GM13976 (cell line): Measurements from ENCODE around the gene HBP1.
A peak's percentile ranks its signal among the peaks of the same experiment; 100 is the strongest.

ENCODE experiments used
- DNase-seq: peaks from one replicate; pipeline ENCODE4 v3.0.0; 2012; ENCODE audit warnings: low spot score
- in situ Hi-C: fragments of 300-500 bp; cut with MboI; formaldehyde crosslinking; loops from one replicate; pipeline ENCODE4 v1.12.0; 2022; ENCODE audit warnings: low sequenced_read_pairs, mixed read lengths, inconsistent platforms; ENCODE audit not compliant: unreplicated experiment
- TF ChIP-seq, protein P1 (sequence below): IDR thresholded peaks from 2 replicates; pipeline ENCODE4 v1.5.1; 2012; ENCODE audit warnings: borderline replicate concordance, mild to moderate bottlenecking; ENCODE audit not compliant: insufficient read depth; ENCODE audit errors: extremely low read depth, missing control alignments, control extremely low read depth

Gene HBP1, protein sequence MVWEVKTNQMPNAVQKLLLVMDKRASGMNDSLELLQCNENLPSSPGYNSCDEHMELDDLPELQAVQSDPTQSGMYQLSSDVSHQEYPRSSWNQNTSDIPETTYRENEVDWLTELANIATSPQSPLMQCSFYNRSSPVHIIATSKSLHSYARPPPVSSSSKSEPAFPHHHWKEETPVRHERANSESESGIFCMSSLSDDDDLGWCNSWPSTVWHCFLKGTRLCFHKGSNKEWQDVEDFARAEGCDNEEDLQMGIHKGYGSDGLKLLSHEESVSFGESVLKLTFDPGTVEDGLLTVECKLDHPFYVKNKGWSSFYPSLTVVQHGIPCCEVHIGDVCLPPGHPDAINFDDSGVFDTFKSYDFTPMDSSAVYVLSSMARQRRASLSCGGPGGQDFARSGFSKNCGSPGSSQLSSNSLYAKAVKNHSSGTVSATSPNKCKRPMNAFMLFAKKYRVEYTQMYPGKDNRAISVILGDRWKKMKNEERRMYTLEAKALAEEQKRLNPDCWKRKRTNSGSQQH

DNA sequence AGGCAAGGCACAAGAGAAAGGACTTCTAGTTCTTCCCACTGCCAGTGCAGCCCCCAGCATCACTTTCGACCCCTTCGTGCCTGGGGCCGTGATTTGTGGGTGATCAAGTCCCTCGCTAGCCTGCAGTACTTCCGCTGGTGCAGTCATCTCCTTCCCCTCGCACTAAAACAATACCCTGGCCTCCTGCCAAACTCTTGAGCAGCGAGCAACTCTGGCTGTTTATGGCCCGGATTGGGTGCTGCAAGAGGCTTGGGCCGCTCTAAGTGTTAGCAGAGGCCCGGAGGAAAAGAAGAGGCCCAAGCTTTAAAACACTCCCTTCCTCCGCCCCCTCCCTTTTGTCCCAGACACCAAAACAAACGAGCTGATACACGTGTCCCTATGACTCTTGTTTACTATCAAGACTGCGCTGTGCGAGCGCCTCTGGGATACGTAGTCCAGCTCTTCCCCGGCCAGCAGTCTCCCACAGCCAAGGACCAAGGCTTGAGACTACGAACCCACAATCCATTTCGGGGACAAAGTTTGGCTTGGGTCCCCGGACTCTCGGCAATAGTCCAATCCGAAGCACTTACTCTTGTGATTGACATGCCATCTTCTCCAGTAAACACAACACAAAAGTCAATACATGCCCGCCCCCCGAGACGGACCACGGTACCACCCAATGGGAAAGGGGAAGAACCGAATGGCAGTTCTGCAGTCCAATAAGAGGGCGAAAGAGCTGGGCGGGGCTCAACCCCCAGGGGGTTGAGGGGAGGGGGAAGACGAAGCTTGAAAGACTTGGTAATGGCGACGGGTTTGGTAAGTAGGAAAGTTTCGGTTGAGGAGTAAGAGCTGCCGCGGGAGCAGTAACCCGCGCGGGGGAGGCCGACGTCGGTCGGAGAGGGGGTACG lies at the start of gene HBP1:
TSS of gene HBP1 (plus strand) at position 771 of the 887 bp plus-strand sequence. CDS start 10,891 bp downstream, outside the sequence.
- TF ChIP-seq, protein P1, sequence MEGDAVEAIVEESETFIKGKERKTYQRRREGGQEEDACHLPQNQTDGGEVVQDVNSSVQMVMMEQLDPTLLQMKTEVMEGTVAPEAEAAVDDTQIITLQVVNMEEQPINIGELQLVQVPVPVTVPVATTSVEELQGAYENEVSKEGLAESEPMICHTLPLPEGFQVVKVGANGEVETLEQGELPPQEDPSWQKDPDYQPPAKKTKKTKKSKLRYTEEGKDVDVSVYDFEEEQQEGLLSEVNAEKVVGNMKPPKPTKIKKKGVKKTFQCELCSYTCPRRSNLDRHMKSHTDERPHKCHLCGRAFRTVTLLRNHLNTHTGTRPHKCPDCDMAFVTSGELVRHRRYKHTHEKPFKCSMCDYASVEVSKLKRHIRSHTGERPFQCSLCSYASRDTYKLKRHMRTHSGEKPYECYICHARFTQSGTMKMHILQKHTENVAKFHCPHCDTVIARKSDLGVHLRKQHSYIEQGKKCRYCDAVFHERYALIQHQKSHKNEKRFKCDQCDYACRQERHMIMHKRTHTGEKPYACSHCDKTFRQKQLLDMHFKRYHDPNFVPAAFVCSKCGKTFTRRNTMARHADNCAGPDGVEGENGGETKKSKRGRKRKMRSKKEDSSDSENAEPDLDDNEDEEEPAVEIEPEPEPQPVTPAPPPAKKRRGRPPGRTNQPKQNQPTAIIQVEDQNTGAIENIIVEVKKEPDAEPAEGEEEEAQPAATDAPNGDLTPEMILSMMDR, result no peak
- in situ Hi-C loops, result no loop called here
- DNase-seq, result peak; percentile 92

DNA sequence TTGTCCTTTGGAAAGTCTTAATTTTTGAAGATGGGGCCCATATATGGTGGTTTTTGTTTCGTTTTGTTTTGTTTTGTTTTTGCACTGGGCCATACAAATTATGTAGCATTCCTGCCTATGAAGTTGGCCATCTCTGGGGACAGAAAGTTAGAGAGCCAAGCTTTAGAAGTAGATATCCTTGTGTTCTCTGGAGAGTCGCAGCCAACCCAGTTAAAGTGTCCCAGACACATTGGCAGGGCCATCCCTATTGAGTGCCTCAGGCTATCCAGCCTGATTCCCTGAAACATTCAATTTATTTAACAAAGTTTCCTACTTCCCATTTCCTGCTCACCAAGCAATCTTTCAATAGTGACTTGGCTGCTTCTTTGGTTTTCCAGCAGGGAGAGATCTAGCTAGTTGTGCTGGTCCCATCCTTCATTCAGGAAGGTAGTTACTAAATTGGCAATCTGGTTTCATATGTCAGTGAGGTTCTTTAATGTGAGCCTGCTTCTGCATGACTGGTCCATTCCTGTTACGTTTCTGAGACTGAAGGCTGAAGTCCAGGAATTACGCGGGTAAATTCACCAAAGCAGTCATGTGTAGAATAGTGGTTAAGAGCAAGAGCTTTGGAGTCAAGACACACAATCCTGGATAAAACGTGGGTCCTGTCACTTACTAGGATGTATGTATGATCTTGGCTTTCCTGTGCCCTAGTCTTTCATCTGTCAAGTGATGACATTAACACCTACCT lies 49.3 kb upstream of the HBP1 start:
- in situ Hi-C loops, result no loop called here
- TF ChIP-seq, protein P1, result no peak
- DNase-seq, result no peak

DNA sequence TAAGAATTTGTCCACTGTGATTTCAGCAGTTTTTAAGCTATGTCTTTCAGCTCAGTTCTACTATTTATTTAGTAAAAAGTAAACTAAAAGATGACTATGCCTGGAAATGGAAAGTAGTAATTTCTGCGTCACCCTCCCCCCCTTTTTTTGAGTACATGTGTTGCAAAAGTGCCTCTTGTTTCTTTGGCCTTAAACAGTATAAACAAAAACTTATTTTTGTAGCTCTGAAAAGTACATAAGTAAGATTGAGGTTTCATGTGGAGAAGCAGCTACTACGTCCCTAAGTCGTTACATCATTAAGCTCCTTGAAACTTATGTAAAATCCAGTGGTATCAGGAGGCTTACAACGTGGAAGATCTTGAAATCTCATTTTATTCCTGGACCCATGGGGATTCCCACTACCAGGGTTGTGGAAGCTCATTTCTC lies 46.3 kb upstream of the HBP1 start:
- in situ Hi-C loops, result no loop called here
- TF ChIP-seq, protein P1, result no peak
- DNase-seq, result no peak

DNA sequence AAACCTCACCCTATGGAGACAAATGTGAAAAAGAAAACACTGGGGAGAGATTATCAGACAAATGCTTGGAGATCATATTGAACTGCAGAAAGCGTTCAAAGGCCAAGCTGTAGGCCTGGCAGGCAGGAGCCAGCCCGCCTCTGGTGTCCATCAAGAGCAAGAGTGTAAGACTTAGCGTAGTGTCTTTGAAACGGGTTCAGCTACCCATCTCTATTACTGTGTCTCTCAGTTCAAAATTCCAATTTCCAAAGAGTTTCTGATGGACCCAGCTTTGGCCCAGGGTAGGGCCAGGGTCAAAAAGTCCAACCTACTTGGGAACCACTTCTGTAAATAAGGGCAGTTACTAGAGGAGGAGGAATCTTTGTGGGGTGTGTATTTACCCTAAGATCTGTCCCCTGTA lies 45.4 kb upstream of the HBP1 start:
- TF ChIP-seq, protein P1, result no peak
- DNase-seq, result no peak
- in situ Hi-C loops, result no loop called here

DNA sequence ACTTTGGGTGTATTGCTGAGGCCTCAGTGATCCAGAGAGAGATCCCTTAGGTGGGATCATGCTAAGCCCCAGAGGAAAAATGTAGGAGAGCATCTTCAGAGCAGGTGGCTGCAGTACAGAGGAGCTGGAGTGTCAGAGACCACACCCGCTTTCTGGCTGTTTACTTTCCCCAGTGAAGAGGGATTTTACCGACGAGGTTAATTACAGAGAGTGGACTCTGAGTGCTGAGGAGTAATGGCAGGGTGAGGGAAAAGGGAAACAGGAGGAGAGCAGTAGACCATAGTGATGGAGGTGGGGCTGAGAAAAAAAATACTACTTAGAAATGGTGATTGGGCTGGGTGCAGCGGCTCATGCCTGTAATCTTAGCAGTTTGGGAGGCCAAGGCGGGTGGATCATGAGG lies 43.3 kb upstream of the HBP1 start:
- TF ChIP-seq, protein P1, result no peak
- in situ Hi-C loops, result no loop called here
- no peak for DNase-seq

DNA sequence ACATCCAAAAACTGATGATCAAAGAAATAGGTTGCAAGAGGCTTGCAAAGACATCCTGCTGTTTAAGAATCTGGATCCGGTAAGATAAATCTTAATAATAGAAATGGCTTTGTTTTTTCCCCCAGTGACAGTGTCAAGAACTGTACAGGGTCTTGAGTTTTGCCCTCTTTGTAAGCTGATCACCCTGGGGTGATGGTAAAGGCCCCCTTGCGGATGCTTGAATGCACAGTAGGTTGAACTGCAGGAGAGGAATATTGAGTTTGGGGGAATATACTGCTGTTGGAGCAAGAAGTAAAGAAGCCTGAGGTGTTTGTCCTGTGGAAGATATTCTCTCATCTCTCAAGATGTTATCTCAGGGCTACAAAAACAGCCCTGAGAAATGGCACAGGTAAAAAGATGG lies 40.6 kb upstream of the HBP1 start:
- TF ChIP-seq, protein P1, result no peak
- DNase-seq, result no peak
- in situ Hi-C loops, result no loop called here
